AG04449 (cell line): ENCODE measurements around the gene PTPN13.

Source experiments
- CTCF ChIA-PET: fragments of 350-600 bp; formaldehyde crosslinking; extraction: SDS; loops from one replicate; lab custom pipeline; 2021; ENCODE audit warnings: antibody characterized with exemption; lab: Yijun Ruan, JAX
- POLR2A ChIA-PET: fragments of 400-600, 350-600 bp; formaldehyde crosslinking; extraction: SDS; loops from one replicate; lab custom pipeline; 2020; ENCODE audit warnings: antibody characterized with exemption, inconsistent platforms; lab: Yijun Ruan, JAX
- DNase-seq: peaks from one replicate; pipeline ENCODE4 v3.0.0-alpha.2; 2010; ENCODE audit warnings: low read depth, low spot score
- H3K4me3 ChIP-seq: 2 replicates; pipeline ENCODE4 v1.5.1; 2011; ENCODE audit warnings: low read depth, mild to moderate bottlenecking, control low read depth, low read length
- TF ChIP-seq, protein P1 (sequence below): IDR thresholded peaks from one replicate; pipeline ENCODE4 v1.5.1; 2011; ENCODE audit warnings: mild to moderate bottlenecking, moderate library complexity, low read length, control low read depth, inconsistent platforms; ENCODE audit not compliant: insufficient read depth; ENCODE audit errors: missing control alignments

The PTPN13 gene

DNA sequence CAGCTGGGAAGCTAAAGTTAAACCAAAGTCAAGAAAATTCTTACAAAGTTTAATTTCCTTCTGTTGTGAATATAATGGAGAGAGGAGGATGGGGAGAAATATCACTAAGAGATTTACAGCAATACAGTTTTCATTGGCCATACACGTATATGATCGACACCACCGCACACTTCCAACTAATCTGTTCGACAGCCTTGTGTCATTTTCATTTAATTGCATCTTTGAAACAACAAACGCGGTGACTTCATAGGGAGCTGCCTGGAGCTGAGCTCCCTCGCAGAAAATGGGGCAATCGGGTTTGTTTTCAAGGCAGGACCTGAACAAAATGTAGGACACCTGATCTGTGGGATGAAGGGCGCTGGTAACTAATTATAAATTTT lies 1.3 kb downstream of the PTPN13 start:
- ChIA-PET CTCF (interaction anchor here (0.9 to 4.3 kb wide), 2 partner anchors 94 to 99 kb away, joined by 3 to 41 read pairs; no protein-coding TSS in a partner anchor), POLR2A (interaction anchor here (0.7 to 2.7 kb wide), 2 partner anchors 8 to 324 kb away, joined by 3 to 10 read pairs; no protein-coding TSS in a partner anchor)
- no peak for DNase-seq
- TF ChIP-seq, protein P1, sequence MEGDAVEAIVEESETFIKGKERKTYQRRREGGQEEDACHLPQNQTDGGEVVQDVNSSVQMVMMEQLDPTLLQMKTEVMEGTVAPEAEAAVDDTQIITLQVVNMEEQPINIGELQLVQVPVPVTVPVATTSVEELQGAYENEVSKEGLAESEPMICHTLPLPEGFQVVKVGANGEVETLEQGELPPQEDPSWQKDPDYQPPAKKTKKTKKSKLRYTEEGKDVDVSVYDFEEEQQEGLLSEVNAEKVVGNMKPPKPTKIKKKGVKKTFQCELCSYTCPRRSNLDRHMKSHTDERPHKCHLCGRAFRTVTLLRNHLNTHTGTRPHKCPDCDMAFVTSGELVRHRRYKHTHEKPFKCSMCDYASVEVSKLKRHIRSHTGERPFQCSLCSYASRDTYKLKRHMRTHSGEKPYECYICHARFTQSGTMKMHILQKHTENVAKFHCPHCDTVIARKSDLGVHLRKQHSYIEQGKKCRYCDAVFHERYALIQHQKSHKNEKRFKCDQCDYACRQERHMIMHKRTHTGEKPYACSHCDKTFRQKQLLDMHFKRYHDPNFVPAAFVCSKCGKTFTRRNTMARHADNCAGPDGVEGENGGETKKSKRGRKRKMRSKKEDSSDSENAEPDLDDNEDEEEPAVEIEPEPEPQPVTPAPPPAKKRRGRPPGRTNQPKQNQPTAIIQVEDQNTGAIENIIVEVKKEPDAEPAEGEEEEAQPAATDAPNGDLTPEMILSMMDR, result no peak
- peak overlapping the region; percentile 88 for H3K4me3 ChIP-seq

DNA sequence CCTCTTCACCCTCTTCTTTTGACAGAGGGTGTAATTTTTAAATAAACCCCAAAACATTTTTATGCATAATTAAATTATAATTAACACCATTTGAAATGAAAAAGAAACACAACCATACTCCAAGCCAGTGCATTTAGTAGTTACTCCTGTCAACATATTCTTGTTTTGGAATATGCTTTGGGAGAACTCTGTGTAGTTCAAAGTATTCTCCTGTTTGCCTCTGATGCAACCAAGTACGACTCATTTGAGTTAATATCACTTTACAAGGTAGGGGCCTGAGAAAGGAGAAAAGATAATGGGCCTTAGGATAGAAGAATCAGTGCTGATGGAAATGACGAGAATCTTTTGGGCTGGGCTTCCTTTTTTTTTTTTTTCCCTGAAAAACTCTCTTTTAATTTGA lies 2.7 kb downstream of the PTPN13 start:
- CTCF ChIA-PET, result interaction anchor here (0.6 to 4.3 kb wide), 3 partner anchors 19 to 100 kb away, joined by 3 to 41 read pairs (median 3); no protein-coding TSS in a partner anchor
- DNase-seq, result no peak
- peak overlapping the region; percentile 88 for H3K4me3 ChIP-seq
- TF ChIP-seq, protein P1, result no peak
- POLR2A ChIA-PET, result no interaction called here

DNA sequence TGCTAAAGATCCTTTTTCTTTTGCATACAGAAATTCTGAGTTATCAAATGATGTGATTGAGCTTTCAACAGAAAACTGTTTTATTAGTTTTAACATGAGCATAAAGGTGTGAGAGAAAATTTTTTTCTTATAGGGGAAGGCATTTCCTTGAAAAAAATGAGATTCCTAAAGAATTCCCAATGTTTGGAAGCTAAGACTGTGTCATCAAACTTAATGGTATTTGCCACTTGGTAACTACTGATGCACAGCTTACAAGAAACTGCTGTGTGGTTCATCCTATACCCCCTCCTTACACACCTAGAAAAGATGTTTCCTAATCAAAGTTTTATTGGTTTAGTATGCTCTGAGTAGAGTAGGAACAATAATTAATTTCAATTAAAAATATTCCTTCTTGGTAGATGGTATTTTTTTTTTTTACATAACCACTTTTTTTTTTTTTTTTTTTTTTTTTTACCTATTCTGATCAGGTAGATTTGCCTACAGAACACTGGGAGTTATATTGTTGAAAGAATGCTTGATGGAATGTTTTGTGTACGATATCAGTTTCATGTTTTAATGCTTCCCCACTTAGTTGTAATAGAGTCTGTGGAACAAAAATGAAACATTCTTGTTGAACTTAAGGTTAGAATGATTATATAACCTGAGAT lies 6.0 kb downstream of the PTPN13 start:
- CTCF ChIA-PET, result interaction anchor here (1.3 kb wide), 1 partner anchor 99 kb away, joined by 3 read pairs; no protein-coding TSS in a partner anchor
- POLR2A ChIA-PET, result no interaction called here

DNA sequence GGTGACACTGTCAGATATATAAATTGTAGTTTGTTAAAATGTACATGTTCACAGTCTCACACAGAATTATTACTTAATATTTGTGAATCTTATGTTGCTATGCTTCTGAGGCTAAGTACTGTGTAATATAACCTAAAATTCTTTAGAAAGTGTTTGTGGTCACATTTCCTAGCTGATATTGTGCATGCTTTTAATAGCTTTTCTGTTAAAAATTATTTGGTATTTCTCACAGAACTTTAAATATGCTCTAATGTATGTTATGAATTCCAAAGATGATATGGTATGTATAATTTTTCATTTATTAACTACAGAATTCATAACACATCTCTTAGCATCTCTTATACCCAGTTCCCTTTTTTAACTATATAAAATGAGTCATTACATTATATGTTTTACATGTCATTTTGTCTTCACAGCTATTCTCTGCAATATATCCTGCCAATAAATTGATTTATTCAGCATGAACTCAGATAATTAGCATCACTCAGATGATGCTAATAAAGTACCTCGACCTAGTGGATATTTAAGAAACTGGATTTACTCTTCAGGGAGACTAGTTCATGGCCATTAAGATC lies 9.3 kb downstream of the PTPN13 start:
- ChIA-PET CTCF (no interaction called here), POLR2A (interaction anchor here (1.8 kb wide), 1 partner anchor 9 kb away, joined by 10 read pairs; the partner anchor contains the start of gene PTPN13)
- H3K4me3 ChIP-seq, result no peak overlapping the region
- TF ChIP-seq, protein P1, result no peak
- no peak for DNase-seq

More for the DNA sequence above, 6.0 kb downstream of the PTPN13 start:
- TF ChIP-seq, protein P1, result no peak
- no peak for DNase-seq
- no peak overlapping the region for H3K4me3 ChIP-seq

DNA sequence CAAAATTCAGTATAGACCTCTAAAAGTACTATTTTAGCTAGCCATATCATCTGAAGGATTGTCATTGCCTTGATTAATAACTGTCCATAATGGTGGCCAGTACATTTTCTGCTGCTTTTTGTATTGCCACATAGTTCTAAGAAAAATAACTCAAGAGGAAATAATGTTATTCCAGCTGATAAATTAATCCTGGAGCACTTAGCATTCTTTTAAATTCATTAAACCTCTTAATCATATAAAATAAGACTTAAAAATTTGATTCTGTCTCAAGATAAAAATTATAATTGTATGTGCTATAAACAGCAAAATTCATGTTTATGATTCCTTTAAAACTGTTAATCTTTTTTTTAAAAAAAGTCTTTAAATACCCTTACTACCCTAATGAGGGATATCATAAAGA lies 12.7 kb downstream of the PTPN13 start:
- H3K4me3 ChIP-seq, result no peak overlapping the region
- ChIA-PET CTCF (no interaction called here), POLR2A (no interaction called here)
- DNase-seq, result no peak
- TF ChIP-seq, protein P1, result no peak

DNA sequence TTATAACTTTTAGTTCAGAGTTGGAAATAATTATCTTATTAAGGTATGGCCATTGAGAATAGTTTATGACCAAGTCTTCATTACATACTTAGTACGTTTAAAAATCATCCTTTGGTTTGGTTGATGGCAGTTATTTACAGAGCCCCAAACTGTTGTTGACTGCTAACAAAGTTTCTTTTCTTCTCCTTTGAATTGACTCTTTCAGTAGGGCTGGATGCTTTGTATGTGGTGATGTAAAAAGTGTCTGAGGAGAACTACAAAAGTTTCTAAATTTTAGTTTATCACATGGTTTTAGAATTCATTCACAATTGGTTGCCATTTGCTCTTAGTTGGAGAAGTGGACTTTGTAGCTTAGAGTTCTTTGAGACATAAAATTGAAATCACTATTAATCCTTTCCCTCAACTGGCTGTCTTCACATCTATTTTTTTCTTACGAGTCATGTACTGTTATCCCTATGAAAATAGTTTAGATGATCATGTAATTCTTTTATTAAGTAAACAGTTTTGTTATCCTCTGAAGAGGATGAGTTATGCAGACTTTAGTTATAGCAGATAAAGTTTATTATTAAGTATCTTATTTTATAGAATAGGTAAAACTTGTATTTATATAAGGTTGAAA lies 14.8 kb downstream of the PTPN13 start:
- ChIA-PET CTCF (interaction anchor here (0.6 kb wide), 1 partner anchor 89 kb away, joined by 3 read pairs; no protein-coding TSS in a partner anchor), POLR2A (no interaction called here)
- no peak for DNase-seq
- H3K4me3 ChIP-seq, result no peak overlapping the region
- TF ChIP-seq, protein P1, result no peak
